GM18951 (cell line): Measurements from ENCODE around the gene GPR179.

Source experiments
- POLR2A ChIP-seq: IDR thresholded peaks from 4 replicates; pipeline ENCODE4 v1.6.1; 2011; ENCODE audit warnings: mild to moderate bottlenecking; ENCODE audit not compliant: insufficient read length, insufficient read depth; ENCODE audit errors: extremely low read depth
- in situ Hi-C: fragments of 300-500 bp; cut with MboI; formaldehyde crosslinking; loops from one replicate; pipeline ENCODE4 v1.12.0; 2022; ENCODE audit warnings: low sequenced_read_pairs, mixed read lengths, inconsistent platforms; ENCODE audit not compliant: unreplicated experiment

The GPR179 gene

DNA sequence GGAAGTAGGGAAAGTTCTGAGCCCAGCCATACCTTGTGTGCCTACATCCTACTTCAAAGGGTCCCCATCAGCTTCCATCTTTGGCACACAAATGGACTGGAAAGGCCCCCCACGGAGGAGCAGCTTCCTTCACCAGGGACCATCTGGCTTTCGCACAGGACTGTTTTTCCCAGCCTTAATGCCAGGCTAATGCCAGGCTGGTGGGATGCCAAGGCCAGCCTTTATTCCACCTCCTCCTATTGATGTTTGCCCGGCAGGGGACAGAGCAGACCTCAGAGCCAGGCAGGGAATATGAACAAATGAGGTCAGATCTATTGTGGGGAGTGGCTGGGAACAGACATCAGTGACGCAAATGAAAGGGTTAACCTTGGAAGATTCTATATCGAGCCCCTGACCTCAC, 5.7 kb downstream of the GPR179 start:
- in situ Hi-C loops: no loop called here
- TF ChIP-seq POLR2A: no peak

DNA sequence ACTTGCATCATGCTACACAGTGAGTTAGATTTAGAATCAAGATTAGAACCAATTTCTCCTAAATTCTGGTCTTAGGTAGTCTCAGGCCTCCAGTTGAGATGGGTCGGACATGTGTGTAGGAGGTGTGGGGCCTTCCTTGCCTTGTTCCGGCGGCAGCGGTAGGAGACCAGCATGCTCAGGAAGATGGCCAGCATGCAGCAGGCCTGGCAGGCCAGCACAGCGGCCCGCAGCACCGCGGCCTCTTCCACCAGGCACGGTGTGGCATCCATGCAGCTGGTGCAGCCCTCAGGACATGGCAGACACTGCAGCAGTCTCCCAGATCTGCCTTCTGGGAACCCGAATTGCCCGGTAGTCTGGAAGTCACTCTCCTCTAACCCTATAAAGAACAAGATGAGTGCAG, 6.9 kb downstream of the GPR179 start:
- no peak for TF ChIP-seq POLR2A
- in situ Hi-C loops: no loop called here

DNA sequence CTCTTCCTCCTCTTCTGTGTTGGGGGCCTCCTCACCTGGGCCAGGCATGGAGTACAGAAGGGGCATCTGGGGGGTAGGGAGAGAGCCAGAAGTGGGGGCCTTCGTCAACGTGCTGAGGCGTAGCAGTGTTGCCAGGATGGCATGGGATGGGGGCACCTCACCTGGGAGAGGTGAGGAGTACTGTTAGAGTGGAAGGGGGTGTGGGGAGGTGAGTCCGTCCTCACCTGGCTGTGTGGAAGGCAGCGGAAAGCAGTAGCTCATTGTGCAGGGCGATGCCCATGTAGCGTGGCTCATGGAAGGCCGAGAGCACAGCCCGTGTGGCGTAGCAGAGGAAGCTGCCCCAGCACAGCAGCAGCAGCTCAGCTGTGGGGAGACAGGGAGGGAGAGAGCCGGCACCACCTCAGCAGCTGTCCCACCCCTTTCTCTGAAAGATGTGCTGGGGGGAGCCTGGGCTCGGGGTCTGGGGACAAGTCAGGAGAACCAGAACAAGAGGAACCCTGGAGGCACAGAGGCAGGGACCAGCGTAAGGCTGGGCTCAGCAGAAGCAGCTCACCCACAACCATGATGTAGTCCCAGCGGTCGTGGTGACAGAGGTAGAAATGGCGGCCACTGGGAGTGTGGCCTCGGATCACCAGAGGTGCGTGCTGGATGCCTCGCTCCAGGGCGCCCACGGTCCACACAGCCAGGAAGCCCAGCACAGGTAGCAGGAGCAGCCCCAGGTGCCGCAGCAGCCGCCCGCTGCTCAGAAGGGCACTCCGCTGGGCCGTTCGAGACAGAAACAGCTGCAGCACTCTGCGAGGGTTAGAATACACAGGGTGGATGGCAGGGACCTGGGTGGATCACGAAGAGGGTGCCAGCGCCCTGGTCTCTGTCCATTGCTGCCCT, 9.0 kb downstream of the GPR179 start:
- no peak for TF ChIP-seq POLR2A
- in situ Hi-C loops: no loop called here

DNA sequence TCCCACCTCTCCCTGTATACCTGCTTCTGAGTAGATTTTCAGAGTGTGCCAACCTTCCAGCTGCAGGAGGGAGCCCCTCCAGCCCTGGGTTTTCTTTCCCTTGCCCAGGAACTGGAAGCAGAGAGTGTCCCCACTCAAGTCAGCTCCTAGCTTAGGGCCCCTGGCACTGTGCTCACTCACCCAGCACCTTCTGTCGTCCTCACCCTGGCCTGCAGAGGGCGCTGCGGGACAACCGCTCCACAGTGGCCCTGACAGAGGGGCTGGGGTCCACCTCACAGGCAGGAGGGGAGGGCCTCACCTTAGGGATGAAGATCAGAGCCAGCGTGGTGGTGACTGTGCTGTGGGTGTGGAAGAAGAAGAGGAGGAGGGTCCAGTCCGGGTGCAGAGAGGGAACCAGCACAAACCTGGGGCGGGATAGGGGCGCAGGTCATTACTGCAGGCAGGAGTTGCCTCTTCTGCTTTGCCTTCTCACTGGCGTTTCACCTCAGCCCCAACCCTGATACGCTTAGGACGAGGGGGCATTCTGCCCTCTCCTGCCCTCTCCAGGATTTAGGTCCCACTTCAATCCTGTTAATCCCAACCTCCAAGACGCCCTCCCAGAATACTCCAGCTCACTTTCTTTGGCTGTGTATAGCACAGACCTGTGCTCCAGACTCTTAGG, 10.0 kb downstream of the GPR179 start:
- in situ Hi-C loops: no loop called here
- no peak for TF ChIP-seq POLR2A

DNA sequence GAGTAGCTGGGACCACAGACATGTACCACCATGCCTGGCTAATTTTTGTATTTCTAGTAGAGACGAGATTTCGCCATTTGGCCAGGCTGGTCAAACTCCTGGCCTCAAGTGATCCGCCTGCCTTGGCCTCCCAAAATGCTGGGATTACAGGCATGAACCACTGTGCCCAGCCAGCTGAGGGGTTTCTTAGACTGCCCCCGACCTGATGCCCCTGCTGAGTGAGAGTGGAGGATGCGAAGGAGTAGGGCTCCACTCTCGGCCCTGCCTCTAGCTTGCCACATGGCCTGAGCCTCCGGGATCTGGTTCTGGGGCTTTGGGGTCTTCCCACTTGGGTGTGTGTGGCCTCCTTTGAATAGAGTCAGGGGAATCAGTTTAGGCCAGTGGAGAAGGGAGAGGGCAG, 11.0 kb downstream of the GPR179 start:
- no peak for TF ChIP-seq POLR2A
- in situ Hi-C loops: no loop called here

DNA sequence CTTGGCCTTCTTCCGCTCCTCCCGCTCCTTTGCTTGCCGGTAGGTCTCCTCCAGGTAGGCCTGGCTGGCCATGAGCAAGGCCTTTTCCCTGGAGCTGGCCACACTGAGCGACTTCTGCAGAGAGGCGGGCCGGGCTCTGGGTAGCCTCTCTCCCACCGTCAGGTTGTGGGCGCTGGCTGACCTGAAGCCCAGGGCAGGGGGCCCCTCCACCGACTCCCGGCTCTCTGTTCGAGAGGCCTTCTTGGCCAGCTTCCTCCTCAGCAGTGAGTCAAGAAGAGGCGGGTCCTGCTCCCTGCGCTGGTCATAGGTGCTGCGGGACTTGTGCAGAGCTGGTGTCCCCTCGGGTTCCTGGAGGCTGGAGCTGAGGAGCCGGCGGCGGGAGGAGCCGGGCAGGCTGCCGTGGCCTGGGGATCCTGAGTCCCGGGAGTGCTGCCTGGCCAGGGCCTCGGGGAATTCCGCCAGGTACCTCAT, 12.8 kb downstream of the GPR179 start:
- in situ Hi-C loops: no loop called here
- no peak for TF ChIP-seq POLR2A

DNA sequence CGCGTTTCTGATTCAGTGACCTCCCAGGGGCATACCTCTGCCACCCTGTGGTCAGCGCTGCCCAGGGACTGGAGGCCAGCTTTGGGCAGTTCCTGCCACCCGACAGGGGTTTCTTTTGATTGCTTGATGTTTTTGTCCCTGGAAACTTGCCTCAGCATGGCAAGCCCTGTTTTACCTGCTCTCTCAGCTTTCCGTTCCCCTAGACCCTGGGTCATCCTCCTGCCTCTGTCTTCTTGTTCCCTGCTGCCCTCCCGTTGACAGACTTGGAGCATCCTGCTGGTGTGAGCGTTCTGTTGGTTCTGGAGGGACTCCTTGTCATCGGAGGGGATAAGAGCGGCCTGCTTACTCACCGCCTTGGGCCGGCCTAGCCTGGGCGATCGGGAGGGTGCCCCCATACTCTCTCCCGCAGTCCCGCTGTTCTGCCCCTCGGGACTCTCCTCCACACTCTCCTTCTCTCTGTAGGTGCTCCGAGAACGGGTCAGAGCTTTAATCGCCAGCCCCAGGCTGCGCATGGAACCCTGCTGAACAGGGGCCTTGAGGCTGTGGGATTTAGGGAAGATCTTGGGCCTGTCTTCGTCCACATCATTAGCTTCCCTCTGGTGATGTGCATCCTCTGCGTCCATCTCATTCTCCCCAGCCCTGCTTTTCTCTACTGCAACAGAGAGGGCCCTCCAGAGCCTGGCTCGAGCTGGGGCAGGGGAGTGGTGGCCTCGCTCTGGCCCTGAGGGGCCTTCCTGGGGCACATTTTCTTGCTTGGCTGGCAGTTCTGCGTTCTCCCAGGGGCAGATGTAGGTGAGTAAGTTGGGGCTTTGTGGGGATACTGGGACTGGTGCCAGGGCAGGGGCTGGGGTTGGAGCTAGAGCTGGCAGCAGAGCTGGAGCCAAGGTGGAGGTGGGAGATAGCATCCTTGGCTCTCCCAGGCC, 13.7 kb downstream of the GPR179 start:
- in situ Hi-C loops: no loop called here
- TF ChIP-seq POLR2A: no peak

DNA sequence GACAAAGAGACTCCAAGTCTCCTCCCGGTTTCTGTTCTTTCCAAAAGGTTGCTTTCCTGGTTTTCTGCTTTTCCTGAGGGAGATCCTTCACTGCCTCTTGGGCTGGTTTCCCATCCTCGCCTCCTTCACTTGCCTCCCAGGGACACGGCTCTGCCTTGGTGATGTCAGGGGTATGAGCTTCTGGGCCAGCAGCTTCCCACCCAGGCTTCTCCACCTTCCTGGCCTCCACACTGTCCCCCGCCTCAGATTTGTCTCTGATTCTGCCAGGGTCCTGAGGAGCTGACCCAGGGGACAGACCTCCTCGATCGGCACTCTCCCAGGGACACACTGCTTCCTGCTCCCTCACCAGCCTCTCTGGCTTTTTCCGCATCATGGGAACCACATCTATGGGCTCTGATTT, 14.5 kb downstream of the GPR179 start:
- TF ChIP-seq POLR2A: no peak
- in situ Hi-C loops: no loop called here

DNA sequence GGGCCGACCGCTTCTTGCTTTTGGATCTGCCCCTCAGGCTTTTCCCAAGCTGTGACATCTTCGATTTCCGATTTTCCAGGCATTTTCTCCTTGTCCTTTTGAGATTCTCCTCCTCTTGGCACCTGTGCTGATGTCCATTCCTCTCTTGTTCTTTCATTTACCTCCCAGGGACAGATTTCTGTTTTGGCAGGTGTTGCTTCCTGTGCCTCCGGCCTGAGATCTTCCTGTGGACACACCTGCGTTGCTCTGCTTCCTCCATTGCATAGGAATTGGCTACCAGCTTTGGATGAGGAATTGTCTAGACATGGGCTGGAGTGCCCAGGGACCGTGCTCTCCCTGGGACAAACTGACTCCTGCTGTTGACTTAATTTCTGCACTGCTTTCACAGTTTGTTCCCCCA, 15.1 kb downstream of the GPR179 start:
- in situ Hi-C loops: no loop called here
- TF ChIP-seq POLR2A: no peak

DNA sequence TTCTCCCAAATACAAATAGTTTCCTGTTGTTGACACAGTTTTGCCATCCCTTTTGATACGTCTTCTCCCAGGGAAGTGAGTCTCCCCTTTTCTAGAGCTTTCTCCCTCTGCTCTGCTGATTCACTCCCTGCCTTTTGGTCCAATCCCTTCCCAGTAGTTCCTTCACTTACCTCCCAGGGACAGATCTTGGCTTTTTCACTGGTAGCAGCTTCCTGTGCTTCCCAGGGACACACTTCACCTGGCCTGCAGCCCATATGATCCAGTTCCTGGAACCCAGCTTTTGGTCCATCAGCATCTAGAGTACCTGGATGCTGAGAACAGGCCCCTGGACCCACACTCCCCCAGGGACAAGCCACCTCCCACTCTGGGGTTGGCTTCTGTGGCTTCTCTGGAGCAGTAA, 15.8 kb downstream of the GPR179 start:
- TF ChIP-seq POLR2A: no peak
- in situ Hi-C loops: no loop called here

DNA sequence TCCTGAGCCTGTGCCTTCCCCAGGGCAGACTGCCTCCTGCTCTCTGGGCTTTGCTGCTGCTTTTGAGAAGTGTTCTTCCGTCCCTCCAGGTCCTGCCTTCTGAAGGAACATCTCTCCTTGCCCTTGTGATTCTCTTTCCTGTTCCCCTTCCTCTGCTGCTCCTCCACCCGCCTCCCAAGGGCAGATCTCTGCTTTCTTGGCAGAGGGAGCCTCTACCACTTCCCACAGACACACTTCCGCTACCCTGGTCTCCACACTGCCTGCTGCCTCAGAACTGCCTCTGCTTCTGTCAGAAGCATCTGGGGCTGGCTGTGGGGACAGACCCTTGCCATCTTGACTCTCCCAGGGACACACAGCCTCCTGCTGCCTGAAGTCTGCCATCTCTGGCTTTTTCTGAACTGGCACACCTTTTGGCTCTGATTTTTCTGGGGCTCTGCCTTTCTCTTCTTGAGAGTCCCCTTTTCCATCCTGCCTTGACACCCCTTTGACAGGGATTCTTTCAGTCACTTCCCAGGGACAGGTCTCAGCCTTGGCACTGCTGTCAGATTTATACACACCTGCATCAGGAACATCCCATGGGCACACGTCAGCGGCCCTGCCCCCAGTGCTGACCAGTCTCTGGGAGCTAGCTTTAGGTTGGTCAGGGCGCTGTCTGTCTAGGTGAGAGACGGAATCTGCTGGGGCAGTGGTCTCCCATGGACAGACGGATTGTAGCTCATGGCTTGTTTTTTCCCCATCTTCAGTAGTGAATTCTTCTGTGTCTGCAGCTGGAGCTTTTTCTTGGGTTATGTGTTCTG, 16.6 kb downstream of the GPR179 start:
- no peak for TF ChIP-seq POLR2A
- in situ Hi-C loops: no loop called here

DNA sequence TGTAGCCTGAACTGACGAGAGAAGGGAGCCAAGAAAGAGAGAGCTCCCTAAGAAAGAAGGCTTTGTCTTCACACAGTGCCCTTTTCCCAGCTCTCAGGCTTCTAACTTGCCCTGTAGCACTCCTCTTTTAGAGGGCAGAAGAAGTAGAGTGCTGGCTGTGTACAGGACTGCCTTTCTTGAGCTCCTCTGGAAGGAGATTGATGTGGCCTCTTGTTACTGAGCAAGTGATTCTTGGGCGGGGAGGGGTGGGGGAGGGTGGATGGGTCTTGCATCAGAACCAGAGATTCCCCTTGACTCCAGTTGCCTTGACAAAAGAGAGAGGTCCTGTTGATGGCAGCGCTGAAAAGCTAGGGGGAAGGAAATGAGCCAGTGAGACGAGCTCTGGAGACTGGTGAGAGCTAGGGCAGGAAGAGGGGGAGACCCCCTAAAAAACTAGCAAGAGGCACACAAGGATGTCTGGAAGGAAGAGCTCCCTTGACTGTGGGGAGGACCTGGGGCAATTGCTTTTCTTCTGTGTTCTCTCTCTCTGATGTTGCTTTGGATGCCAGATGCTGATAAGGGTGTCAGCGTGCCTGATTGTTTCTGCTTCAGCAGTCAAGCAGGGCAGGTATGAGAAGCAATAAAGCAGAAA, 18.4 kb downstream of the GPR179 start:
- no peak for TF ChIP-seq POLR2A
- in situ Hi-C loops: no loop called here
